ENCODE measurements around the gene PRRT4. TPM values are rescaled to one million over a fixed set of nuclear protein-coding genes. Genes with fewer than 3 reads are reported as not detected.

PRRT4 gene
- total RNA-seq, 1 donor from 2014 or later: 9.5 TPM

DNA sequence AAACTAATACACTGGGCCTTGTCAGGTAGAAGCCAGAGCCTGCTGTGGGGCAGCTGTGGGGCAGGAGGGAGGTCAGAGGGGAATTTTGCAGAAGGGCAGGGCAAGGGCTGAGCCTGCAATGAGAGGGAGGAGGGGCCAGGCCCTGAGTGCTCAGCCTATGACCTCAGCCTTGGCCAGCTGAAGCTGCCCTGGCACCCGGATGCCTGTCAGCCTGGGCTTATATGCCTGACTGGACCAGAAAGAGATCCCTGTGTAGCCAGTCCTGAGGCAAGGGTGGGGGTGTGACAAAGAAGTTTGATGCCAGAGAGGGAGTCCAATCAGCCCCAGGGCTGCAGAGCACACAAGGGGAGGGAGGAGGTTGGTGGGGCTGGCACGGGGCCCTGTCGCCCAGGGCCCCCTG is 22.3 kb upstream of the PRRT4 start:
- Mint-ChIP-seq H3K27me3 (ENCODE audit: low read depth) (peaks cover 5% of the 10 kb centered on the region), H3K27ac (no peak overlapping the region), H3K4me3 (no peak overlapping the region), H3K4me1 (peaks cover 20% of the 10 kb centered on the region), H3K36me3 (no peaks in the 10 kb centered on the region), H3K9me3 (no peaks in the 10 kb centered on the region)
- TF ChIP-seq CTCF (IDR thresholded peaks at IDR 0.05; ENCODE audit: unreplicated experiment): no peak
- no peak for DNase-seq (ENCODE audit: low spot score in 2 of 2, unreplicated experiment in 2 of 2)

DNA sequence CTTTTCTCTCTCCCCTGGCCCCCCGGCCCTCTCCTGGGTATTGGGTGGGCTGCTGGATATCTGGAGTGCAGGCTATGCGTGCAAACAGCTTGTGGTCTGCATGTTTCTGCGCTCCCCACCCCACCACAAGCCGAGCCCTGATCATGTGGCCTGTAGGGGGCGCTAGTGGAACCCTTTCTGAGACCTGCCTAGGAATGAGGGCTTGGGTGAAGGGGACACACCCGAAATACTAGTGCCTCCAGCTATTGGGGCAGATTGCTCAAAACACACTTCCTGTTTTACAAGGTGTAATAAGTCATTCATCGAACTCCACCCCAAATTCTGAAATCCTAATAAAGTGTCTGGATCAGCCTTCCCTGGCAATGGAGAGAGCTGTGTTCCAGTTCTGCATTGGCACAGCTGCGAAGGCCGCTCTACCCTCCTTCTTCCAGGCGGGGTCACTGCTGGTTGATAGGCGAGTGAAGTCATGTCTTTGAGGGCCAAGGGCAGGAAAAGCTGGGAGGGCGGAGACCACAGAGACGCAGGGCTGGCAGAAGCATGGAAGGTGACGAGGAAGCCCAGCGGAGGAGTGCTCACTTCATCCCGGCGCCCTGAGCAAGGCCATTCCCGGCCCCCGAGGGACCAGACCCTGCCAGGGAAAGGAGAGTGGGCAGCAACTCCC is 19.8 kb upstream of the PRRT4 start:
- no peak overlapping the region for H3K27ac Mint-ChIP-seq
- H3K4me1 Mint-ChIP-seq: peaks cover 23% of the 10 kb centered on the region
- no peaks in the 10 kb centered on the region for H3K27me3 Mint-ChIP-seq (ENCODE audit: low read depth)
- no peaks in the 10 kb centered on the region for H3K36me3 Mint-ChIP-seq
- TF ChIP-seq CTCF (IDR thresholded peaks at IDR 0.05; ENCODE audit: unreplicated experiment): peak; percentile 63
- no peaks in the 10 kb centered on the region for H3K9me3 Mint-ChIP-seq
- no peak overlapping the region for H3K4me3 Mint-ChIP-seq
- DNase-seq (ENCODE audit: low spot score in 2 of 2, unreplicated experiment in 2 of 2): no peak

DNA sequence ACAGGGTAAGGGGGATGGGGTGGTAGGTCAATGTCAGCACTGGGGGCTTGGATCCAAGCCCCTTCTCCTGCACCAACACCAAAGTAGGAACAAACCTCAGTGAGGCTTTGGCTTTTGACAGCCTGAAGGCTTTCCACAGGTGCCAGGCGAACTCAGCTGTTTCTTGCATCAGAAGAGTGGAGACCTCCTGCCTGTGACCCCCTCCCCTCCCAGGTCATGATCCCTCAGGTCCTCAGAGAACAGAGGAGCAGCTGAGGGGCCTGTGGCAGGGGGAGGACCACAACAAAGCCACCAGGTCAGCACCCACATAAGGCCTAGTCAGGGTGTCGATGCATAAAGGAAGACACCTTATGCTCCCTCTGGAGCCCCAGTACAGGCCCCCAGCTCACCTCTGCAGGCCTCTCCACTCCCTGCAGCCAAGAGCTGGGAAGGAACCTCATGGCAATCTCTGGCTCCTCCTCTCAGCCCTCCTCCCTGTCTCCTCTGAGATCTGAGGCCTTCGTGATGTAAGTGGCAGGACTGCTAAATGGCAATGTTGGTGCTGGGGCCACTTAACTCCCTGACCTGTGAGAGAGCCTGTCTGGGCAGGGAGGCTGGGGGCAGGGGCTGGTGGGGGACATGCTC is 19.1 kb upstream of the PRRT4 start:
- Mint-ChIP-seq H3K27me3 (ENCODE audit: low read depth) (no peaks in the 10 kb centered on the region), H3K36me3 (no peaks in the 10 kb centered on the region), H3K4me3 (no peak overlapping the region), H3K27ac (no peak overlapping the region), H3K9me3 (no peaks in the 10 kb centered on the region), H3K4me1 (peaks cover 23% of the 10 kb centered on the region)
- DNase-seq (ENCODE audit: low spot score in 2 of 2, unreplicated experiment in 2 of 2): no peak
- TF ChIP-seq CTCF (IDR thresholded peaks at IDR 0.05; ENCODE audit: unreplicated experiment): no peak

- H3K36me3 Mint-ChIP-seq: no peaks in the 10 kb centered on the region
These were observed 18.5 kb upstream of the PRRT4 start for GRCh38 chr7:128379900-128380479.

GRCh38 chr7:128378637-128379036 is 17.1 kb upstream of the PRRT4 start:
- Mint-ChIP-seq H3K27ac (peak overlapping the region; percentile 64), H3K4me1 (peaks cover 23% of the 10 kb centered on the region), H3K9me3 (peaks cover 4% of the 10 kb centered on the region), H3K4me3 (no peak overlapping the region), H3K27me3 (ENCODE audit: low read depth) (no peaks in the 10 kb centered on the region), H3K36me3 (no peaks in the 10 kb centered on the region)
- no peak for DNase-seq (ENCODE audit: low spot score in 2 of 2, unreplicated experiment in 2 of 2)
- no peak for TF ChIP-seq CTCF (IDR thresholded peaks at IDR 0.05; ENCODE audit: unreplicated experiment)

More at GRCh38 chr7:128379900-128380479, 18.5 kb upstream of the PRRT4 start:
- Mint-ChIP-seq H3K9me3 (no peaks in the 10 kb centered on the region), H3K27ac (peak overlapping the region; percentile 55), H3K4me1 (peaks cover 23% of the 10 kb centered on the region), H3K27me3 (ENCODE audit: low read depth) (no peaks in the 10 kb centered on the region), H3K4me3 (no peak overlapping the region)
- no peak for DNase-seq (ENCODE audit: low spot score in 2 of 2, unreplicated experiment in 2 of 2)
- no peak for TF ChIP-seq CTCF (IDR thresholded peaks at IDR 0.05; ENCODE audit: unreplicated experiment)
